K562 (cell line): ENCODE data around the gene ACBD3. TPM values are rescaled to one million over a fixed set of nuclear protein-coding genes. Genes with fewer than 3 reads are reported as not detected.
A peak's percentile ranks its signal among the peaks of the same experiment; 100 is the strongest.

Experiments
- CHD4 ChIP-seq: fragments of 200-600 bp; sonication (generic); IDR thresholded peaks from 3 replicates; pipeline ENCODE4 v1.6.1; 2012; ENCODE audit warnings: low read depth, mild to moderate bottlenecking, mixed read lengths, low read length, inconsistent platforms; ENCODE audit not compliant: insufficient read depth, insufficient replicate concordance, poor library complexity, severe bottlenecking
- DIDO1 ChIP-seq: fragments of 450-650 bp; IDR thresholded peaks from 2 replicates; pipeline ENCODE4 v1.6.1; 2016; ENCODE audit warnings: low read depth, missing biosample characterization, missing genetic modification characterization
- E2F3 ChIP-seq: fragments of 250-450 bp; sonication (Bioruptor Pico); IDR thresholded peaks from 2 replicates; pipeline ENCODE4 v1.4.0; 2020; ENCODE audit warnings: mild to moderate bottlenecking
- ELF2 ChIP-seq: fragments of 250-450 bp; sonication (Bioruptor Pico); IDR thresholded peaks from 2 replicates; pipeline ENCODE4 v1.5.0; 2021; ENCODE audit warnings: mild to moderate bottlenecking
- ERF ChIP-seq: fragments of 450-650 bp; formaldehyde crosslinking; IDR thresholded peaks from 2 replicates; pipeline ENCODE4 v1.4.0; 2020; ENCODE audit warnings: mild to moderate bottlenecking, mixed read lengths
- ESRRB ChIP-seq: fragments of 250-450 bp; sonication (Bioruptor Pico); IDR thresholded peaks from 2 replicates; pipeline ENCODE4 v1.5.0; 2020; ENCODE audit warnings: mild to moderate bottlenecking, moderate library complexity, borderline replicate concordance
- FOSL1 ChIP-seq: fragments of 200-800 bp; sonication (Bioruptor generic); conservative IDR thresholded peaks from 2 replicates; pipeline ENCODE4 v1.6.1; 2016; ENCODE audit warnings: missing genetic modification characterization, missing compliant biosample characterization
- HMGN3 ChIP-seq: IDR thresholded peaks from 2 replicates; pipeline ENCODE4 v1.6.1; 2011; ENCODE audit warnings: borderline replicate concordance, low read depth, mild to moderate bottlenecking, mixed read lengths, low read length; ENCODE audit not compliant: insufficient read length; ENCODE audit errors: extremely low read depth
- KLF1 ChIP-seq: fragments of 450-650 bp; IDR thresholded peaks from 2 replicates; pipeline ENCODE4 v1.6.1; 2016; ENCODE audit warnings: missing genetic modification characterization, missing compliant biosample characterization
- ZNF174 ChIP-seq: fragments of 250-450 bp; sonication (Bioruptor Pico); IDR thresholded peaks from 2 replicates; pipeline ENCODE4 v1.4.0; 2020; ENCODE audit warnings: mild to moderate bottlenecking
- ZNF41 ChIP-seq: fragments of 250-450 bp; sonication (Bioruptor Pico); conservative IDR thresholded peaks from 2 replicates; pipeline ENCODE4 v1.4.0; 2020; ENCODE audit warnings: mild to moderate bottlenecking
- ZSCAN32 ChIP-seq: fragments of 450-650 bp; formaldehyde crosslinking; IDR thresholded peaks from 2 replicates; pipeline ENCODE4 v1.4.0; 2020; ENCODE audit warnings: mild to moderate bottlenecking, moderate library complexity
- polyA plus RNA-seq, 8 experiments: library from polyadenylated mRNA; depleted of rRNA in 4 of 8; stranded (reverse) in 5 of 8; unstranded in 3 of 8; fragments of >200 nt; fragmentation: Nextera tagmentation in 2 of 8; fragmentation: Illumina TruSeq in 1 of 8; extraction: Ambion mirVana in 2 of 8; extraction: Trizol in 1 of 8; gene quantifications; 2 replicates each; pipeline versions ENCODE4 v1.2.1 to v1.2.3, GENCODE V29; 2011 to 2014; ENCODE audit warnings: inconsistent platforms in 1 of 8, missing spikeins in 1 of 8
- total RNA-seq, 7 experiments: library from RNA; depleted of rRNA in 6 of 7; stranded (reverse); fragments of >200 nt in 6 of 7; fragmentation: Illumina TruSeq in 2 of 7; extraction: Trizol in 2 of 7; gene quantifications; 2 replicates each; pipeline versions ENCODE4 v1.2.1 to v1.2.3, GENCODE V29; 2011 to 2021; ENCODE audit warnings: low replicate concordance in 1 of 7
- TF ChIP-seq, protein P1 (sequence below), 3 experiments: IDR thresholded peaks in 2 of 3; conservative IDR thresholded peaks in 1 of 3; 2 replicates each; pipeline ENCODE4 v1.5.1; 2011 to 2012; ENCODE audit warnings: low read length in 3 of 3, mild to moderate bottlenecking in 3 of 3, control low read depth in 2 of 3, improper control_type of control experiment in 1 of 3, inconsistent platforms in 1 of 3, low read depth in 1 of 3, mixed read lengths in 1 of 3, moderate library complexity in 1 of 3; ENCODE audit not compliant: insufficient read depth in 2 of 3
- TF ChIP-seq, protein P2 (sequence below): sonication (generic); formaldehyde crosslinking; IDR thresholded peaks from 2 replicates; pipeline ENCODE4 v1.4.0; 2020; ENCODE audit warnings: mild to moderate bottlenecking, missing genetic modification reagents
- TF ChIP-seq, protein P3 (sequence below): IDR thresholded peaks from 2 replicates; pipeline ENCODE4 v1.6.1; 2011; ENCODE audit warnings: borderline replicate concordance, low read depth, mild to moderate bottlenecking, moderate library complexity, low read length; ENCODE audit not compliant: insufficient read depth, poor library complexity, severe bottlenecking
- TF ChIP-seq, protein P4 (sequence below), 2 experiments: fragments of 450-650 bp; IDR thresholded peaks; 2 replicates each; pipeline ENCODE4 v1.6.1; 2018; ENCODE audit warnings: mild to moderate bottlenecking in 2 of 2, low read depth in 1 of 2; ENCODE audit not compliant: partially characterized antibody in 2 of 2

Gene ACBD3
- total and polyA plus RNA-seq, 9 of the 15 experiments (the other 6 are each of a cell fraction or from before 2014, with no cell fraction given) = 11.1 to 36.7 (median 26.9) TPM

DNA sequence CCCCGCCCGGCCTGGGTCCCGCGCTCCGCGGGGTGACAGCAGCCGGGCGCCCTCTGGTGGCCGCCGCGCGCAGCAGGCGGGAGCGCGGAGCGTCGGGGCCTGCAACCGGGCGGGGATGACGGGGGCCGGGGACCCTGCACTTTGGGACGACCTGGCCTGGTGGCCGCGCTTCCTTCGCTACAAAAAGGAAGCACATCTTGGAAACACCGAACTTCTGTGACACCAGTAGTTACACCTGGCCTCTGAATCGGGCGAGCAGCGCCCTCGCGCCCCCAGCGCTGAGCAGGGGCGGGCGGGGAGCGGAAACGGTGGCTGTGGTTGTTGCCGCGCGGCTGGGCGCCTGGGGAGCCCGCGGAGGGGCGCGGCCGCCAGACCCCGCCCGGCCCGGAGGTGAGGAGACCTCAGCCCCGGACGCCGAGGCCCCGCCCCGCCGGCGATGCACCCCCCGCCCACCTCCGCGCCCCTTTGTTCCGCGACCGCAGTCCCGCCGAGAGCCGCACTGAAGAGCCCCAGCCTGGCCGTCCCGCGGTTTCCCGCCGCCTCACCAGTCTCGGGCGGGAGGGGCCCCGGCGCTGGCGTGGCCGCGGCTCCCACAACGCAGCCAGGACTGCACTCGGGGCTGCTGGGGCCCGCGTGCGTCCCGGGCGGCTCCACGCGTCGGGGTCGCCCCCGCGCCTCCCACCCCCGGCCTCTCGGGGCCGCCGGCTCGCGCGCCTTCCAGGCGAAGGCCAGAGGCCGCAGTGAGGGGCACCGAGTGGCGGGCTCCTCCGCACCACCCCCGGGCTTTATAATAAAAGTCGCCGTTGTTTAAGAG lies 64.7 kb downstream of the ACBD3 start (continued):
- TF ChIP-seq, protein P1, sequence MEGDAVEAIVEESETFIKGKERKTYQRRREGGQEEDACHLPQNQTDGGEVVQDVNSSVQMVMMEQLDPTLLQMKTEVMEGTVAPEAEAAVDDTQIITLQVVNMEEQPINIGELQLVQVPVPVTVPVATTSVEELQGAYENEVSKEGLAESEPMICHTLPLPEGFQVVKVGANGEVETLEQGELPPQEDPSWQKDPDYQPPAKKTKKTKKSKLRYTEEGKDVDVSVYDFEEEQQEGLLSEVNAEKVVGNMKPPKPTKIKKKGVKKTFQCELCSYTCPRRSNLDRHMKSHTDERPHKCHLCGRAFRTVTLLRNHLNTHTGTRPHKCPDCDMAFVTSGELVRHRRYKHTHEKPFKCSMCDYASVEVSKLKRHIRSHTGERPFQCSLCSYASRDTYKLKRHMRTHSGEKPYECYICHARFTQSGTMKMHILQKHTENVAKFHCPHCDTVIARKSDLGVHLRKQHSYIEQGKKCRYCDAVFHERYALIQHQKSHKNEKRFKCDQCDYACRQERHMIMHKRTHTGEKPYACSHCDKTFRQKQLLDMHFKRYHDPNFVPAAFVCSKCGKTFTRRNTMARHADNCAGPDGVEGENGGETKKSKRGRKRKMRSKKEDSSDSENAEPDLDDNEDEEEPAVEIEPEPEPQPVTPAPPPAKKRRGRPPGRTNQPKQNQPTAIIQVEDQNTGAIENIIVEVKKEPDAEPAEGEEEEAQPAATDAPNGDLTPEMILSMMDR (IDR thresholded peaks at IDR 0.05 in 2 of 3, conservative IDR thresholded peaks at IDR 0.05 in 1 of 3; ENCODE audit: insufficient read depth in 2 of 3, low read depth in 1 of 3, low read length in 3 of 3) = peak; percentile 84 to 93 (median 87)
- no peak for TF ChIP-seq CHD4
- TF ChIP-seq, protein P2, sequence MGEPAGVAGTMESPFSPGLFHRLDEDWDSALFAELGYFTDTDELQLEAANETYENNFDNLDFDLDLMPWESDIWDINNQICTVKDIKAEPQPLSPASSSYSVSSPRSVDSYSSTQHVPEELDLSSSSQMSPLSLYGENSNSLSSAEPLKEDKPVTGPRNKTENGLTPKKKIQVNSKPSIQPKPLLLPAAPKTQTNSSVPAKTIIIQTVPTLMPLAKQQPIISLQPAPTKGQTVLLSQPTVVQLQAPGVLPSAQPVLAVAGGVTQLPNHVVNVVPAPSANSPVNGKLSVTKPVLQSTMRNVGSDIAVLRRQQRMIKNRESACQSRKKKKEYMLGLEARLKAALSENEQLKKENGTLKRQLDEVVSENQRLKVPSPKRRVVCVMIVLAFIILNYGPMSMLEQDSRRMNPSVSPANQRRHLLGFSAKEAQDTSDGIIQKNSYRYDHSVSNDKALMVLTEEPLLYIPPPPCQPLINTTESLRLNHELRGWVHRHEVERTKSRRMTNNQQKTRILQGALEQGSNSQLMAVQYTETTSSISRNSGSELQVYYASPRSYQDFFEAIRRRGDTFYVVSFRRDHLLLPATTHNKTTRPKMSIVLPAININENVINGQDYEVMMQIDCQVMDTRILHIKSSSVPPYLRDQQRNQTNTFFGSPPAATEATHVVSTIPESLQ (CRISPR knock-in tag) = no peak
- TF ChIP-seq ZNF41 (CRISPR knock-in tag) = no peak
- peak; percentile 85 for TF ChIP-seq E2F3 (CRISPR knock-in tag)
- no peak for TF ChIP-seq DIDO1
- no peak for TF ChIP-seq ESRRB (CRISPR knock-in tag)
- peak; percentile 59 for TF ChIP-seq ERF
- no peak for TF ChIP-seq ELF2 (CRISPR knock-in tag)
- TF ChIP-seq KLF1 = peak; percentile 57; the same call in 1 of the 2 replicates
- TF ChIP-seq, protein P3, sequence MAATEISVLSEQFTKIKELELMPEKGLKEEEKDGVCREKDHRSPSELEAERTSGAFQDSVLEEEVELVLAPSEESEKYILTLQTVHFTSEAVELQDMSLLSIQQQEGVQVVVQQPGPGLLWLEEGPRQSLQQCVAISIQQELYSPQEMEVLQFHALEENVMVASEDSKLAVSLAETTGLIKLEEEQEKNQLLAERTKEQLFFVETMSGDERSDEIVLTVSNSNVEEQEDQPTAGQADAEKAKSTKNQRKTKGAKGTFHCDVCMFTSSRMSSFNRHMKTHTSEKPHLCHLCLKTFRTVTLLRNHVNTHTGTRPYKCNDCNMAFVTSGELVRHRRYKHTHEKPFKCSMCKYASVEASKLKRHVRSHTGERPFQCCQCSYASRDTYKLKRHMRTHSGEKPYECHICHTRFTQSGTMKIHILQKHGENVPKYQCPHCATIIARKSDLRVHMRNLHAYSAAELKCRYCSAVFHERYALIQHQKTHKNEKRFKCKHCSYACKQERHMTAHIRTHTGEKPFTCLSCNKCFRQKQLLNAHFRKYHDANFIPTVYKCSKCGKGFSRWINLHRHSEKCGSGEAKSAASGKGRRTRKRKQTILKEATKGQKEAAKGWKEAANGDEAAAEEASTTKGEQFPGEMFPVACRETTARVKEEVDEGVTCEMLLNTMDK = peak; percentile 89
- TF ChIP-seq, protein P4, sequence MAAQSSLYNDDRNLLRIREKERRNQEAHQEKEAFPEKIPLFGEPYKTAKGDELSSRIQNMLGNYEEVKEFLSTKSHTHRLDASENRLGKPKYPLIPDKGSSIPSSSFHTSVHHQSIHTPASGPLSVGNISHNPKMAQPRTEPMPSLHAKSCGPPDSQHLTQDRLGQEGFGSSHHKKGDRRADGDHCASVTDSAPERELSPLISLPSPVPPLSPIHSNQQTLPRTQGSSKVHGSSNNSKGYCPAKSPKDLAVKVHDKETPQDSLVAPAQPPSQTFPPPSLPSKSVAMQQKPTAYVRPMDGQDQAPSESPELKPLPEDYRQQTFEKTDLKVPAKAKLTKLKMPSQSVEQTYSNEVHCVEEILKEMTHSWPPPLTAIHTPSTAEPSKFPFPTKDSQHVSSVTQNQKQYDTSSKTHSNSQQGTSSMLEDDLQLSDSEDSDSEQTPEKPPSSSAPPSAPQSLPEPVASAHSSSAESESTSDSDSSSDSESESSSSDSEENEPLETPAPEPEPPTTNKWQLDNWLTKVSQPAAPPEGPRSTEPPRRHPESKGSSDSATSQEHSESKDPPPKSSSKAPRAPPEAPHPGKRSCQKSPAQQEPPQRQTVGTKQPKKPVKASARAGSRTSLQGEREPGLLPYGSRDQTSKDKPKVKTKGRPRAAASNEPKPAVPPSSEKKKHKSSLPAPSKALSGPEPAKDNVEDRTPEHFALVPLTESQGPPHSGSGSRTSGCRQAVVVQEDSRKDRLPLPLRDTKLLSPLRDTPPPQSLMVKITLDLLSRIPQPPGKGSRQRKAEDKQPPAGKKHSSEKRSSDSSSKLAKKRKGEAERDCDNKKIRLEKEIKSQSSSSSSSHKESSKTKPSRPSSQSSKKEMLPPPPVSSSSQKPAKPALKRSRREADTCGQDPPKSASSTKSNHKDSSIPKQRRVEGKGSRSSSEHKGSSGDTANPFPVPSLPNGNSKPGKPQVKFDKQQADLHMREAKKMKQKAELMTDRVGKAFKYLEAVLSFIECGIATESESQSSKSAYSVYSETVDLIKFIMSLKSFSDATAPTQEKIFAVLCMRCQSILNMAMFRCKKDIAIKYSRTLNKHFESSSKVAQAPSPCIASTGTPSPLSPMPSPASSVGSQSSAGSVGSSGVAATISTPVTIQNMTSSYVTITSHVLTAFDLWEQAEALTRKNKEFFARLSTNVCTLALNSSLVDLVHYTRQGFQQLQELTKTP (IDR thresholded peaks at IDR 0.05; ENCODE audit: low read depth in 1 of 2, partially characterized antibody in 2 of 2) = no peak
- TF ChIP-seq FOSL1 = no peak; the same call in 1 of the 2 replicates
- peak; percentile 73 for TF ChIP-seq HMGN3
- no peak for TF ChIP-seq ZSCAN32 (CRISPR knock-in tag)
- no peak for TF ChIP-seq ZNF174 (CRISPR knock-in tag)
